Superior temporal gyrus (tissue), 1 donor: ENCODE measurements around the gene TUBG2.
"Not testable (repeated sequence)": the region's sequence is repeated elsewhere in the genome, so short reads cannot be mapped to it uniquely, and the experiment has no call there.

Source experiments
- DNase-seq: peaks from one replicate; pipeline ENCODE4 v3.0.0-alpha.2; 2016; ENCODE audit errors: extremely low spot score

The TUBG2 gene

GRCh38 chr17:42653179-42654124 is 5.6 kb upstream of the TUBG2 start:
- DNase-seq, result peak; percentile 67

DNA sequence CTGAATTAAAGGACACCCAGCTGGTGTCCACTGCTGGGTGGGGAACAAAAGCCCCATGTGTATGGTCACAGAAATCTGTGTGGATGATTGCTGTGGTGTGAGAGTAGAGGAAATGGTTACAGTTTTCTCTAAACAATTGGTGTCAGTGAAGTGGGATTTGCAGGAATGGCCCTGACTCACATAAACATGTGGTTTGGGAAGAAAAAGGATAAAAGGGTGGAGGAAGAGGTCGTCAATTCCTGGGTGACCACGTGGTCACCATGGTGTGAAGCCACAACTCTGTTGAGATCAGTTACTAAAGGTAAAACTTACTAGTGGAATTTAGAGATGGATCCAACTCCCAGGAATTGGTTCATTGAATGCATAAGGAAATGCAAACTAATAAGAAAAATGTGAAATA is 3.6 kb upstream of the TUBG2 start:
- no peak for DNase-seq

DNA sequence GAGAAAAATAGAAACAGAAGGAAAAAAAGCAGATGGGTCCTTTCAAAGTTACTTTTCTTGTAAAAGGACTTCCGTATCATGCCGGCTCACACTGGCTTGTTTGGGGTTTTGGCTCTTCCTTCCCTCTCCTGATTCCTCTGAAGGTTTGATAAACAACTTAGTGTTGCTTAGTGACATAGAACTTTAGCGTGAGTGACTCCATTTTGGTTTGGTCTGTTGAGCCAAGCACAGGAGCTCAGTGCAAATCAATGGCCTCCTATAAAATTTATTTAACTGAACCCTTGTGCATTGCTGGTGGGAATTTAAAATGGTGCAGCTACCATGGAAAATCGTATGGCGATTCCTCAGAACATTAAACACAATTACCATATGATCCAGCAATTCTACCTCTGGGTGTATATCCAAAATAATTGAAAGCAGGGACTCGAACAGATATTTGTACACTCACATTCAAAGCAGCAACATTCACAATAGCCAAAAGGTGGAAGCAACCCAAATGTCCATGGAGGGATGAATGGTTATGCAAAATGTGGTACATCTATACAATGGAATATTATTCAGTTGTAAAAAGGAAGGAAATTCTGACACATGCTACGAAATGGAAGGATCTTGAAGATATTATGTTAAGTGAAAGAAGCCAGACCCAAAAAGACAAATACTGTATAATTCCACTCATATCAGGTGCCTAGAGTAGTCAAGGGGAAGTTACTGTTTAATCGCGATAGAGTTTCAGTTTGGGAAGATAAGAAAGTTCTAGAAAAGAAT is 1.1 kb upstream of the TUBG2 start:
- DNase-seq, result no peak

DNA sequence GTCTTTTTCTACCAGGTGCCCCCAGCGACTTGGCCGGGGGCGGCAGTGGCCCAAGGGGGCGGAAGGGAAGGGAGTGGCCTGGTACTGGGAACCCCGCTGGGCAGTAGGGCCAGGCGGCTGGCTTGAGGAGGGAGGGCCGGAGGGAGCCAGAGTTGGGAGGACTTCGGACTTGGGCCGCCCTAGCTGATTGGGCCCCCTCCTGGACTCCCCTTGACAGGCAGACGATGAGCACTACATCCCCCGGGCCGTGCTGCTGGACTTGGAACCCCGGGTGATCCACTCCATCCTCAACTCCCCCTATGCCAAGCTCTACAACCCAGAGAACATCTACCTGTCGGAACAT is 819 bp downstream of the TUBG2 start:
- DNase-seq, result not testable (repeated sequence)

DNA sequence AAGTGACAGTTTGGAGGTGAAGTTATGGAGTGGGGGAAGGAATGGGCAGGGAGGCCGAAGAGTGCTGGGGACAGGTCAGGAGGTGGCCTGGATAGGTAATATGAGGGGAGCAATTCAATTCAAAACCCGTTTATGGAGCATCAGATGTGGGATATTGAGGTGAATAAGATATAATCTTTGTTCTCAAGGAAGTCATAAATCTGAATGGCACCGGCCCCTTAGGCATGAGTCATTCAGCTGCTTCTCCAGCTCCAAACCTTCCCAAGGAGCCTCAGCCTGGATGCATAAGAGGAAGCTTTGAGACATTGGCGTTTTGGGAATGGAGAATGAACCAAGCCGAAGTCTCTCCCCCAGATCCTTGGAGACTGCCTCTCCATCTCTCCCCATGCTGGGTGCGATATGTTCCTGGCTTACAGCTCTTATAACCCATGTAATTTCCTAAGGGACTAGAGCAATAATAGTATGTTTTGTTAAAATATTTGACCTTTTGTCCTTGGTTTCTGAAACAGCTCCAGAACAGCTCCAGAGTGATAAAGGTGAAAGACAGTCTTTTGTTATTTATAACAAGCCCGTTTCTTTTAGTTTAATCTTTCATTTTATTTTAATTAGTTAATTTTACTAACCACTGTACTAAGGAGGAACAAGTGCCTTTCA is 1.7 kb downstream of the TUBG2 start:
- DNase-seq, result no peak

- no peak for DNase-seq
These were observed 6.5 kb downstream of the TUBG2 start for GRCh38 chr17:42665581-42666001.

DNA sequence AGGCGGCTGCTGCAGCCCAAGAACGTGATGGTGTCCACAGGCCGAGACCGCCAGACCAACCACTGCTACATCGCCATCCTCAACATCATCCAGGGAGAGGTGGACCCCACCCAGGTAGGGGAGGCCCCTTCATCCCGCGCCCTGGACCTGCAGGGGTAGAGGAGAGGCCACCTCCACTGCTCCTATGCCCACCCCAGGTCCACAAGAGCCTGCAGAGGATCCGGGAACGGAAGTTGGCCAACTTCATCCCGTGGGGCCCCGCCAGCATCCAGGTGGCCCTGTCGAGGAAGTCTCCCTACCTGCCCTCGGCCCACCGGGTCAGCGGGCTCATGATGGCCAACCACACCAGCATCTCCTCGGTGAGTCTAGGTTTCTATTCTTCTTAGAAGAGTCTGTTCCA is 7.0 kb downstream of the TUBG2 start:
- not testable (repeated sequence) for DNase-seq

GRCh38 chr17:42667088-42667951 is 8.2 kb downstream of the TUBG2 start:
- no peak for DNase-seq

DNA sequence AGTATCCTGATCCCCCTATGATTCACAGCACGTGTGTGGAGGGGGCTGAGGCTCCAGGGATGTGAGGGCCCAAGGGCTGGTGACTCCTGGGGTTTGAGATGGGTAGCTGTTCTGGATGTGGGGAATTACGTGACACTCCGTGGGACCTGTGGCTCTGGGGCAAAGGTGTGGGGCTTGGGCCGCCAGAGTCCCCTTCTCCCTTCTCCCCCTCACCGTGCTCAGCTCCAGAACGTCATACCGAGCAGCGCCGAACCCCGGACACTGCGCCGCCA is 10.6 kb downstream of the TUBG2 start:
- no peak for DNase-seq

- no peak for DNase-seq
These were observed 11.1 kb downstream of the TUBG2 start for GRCh38 chr17:42669977-42670788.

- no peak for DNase-seq
These were observed 11.9 kb downstream of the TUBG2 start for GRCh38 chr17:42670789-42671657.

DNA sequence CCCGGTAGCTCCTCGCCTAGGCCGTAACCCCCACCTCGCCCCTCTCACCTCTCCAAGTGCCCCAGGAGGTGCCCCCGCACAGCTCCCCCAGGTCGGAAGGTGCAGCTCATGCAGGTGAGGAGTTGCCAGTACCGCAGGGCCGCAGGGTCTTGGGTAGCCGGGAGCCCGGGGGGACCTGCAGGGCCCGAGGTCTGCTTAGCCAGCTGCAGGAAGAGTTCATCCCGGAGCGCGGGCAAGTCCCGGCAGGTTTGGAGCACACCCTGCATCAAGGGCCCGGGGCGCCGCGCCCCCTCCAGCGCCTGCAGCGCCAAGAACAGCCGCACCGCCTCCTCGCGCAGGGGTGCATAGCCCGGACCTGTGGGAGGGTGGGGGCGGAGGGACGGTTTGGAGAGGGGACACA is 13.0 kb downstream of the TUBG2 start:
- DNase-seq, result no peak

DNA sequence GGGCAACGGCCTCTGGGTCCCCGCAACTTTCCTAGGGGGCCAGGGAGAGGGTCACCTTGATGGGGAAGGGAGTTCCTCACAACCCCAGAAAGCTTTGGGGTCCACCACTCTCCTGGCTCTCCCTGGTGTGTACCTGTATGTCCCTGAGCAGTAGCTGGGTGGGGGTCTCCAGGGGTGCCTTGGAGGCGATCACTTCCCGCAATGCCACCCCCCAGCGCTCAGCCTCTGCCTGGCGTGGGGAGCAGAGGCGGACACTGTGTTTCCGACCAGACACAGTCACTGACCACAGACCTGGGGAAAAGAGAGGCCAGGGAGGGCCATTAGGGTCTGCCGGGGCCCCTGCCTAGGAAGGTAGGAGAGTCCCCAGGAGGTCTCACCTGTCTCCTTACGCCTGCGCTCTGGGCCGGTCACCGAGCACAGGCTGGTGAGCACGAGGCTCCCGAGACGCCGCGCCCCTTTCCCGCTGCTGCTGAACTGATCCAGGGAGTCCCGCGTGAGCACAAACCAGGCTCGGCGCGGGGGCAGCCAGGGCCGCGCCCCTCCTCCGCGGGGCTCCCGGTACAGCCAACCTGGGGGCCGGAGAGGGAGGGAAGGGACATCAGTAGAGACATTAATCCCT is 14.3 kb downstream of the TUBG2 start:
- no peak for DNase-seq

GRCh38 chr17:42673885-42674754 is 15.0 kb downstream of the TUBG2 start:
- DNase-seq, result no peak

GRCh38 chr17:42674755-42675347 is 15.8 kb downstream of the TUBG2 start:
- DNase-seq, result no peak

GRCh38 chr17:42675348-42675964 is 16.4 kb downstream of the TUBG2 start:
- DNase-seq, result no peak

GRCh38 chr17:42675965-42676423 is 16.9 kb downstream of the TUBG2 start:
- no peak for DNase-seq
